Panc1 (cell line): Measurements from ENCODE around the gene SF3B2. TPM values are rescaled to one million over a fixed set of nuclear protein-coding genes. Genes with fewer than 3 reads are reported as not detected.

Source experiments
- ATAC-seq: fragments of 200-7000 bp; cut with Tn5 transposase; 2 replicates; pipeline ENCODE4 v1.9.1; 2020; ENCODE audit warnings: mild to moderate bottlenecking, moderate library complexity
- BruUV-seq: library from RNA; stranded (reverse); fragments of 400-500 nt; replicated peaks from 2 replicates; lab custom pipeline; 2021; lab: Mats Ljungman, UMichigan
- CTCF ChIA-PET: fragments of 300-600 bp; sonication (Branson Sonifier 250); formaldehyde crosslinking; loops from one replicate; lab custom pipeline; 2022; ENCODE audit warnings: antibody characterized with exemption; lab: Charles Lee
- POLR2A ChIA-PET: fragments of 300-600 bp; sonication (Branson Sonifier 250); formaldehyde crosslinking; loops from one replicate; lab custom pipeline; 2022; ENCODE audit warnings: antibody characterized with exemption; lab: Charles Lee
- DNase-seq: peaks from one replicate; pipeline ENCODE4 v3.0.0-alpha.2; 2010; ENCODE audit warnings: low read depth, low spot score
- H3K27ac ChIP-seq: 2 replicates; pipeline ENCODE4 v1.5.1; 2011; ENCODE audit warnings: mild to moderate bottlenecking, low read length, inconsistent platforms
- H3K27me3 ChIP-seq: fragments of 200-500 bp; sonication (Bioruptor generic); 2 replicates; pipeline ENCODE4 v1.6.0; 2014; ENCODE audit warnings: low read length, inconsistent platforms; ENCODE audit not compliant: control insufficient read depth, insufficient read depth
- H3K36me3 ChIP-seq: fragments of 200-500 bp; sonication (Bioruptor generic); 2 replicates; pipeline ENCODE4 v1.5.1; 2014; ENCODE audit warnings: inconsistent platforms, mild to moderate bottlenecking, low read length, moderate library complexity; ENCODE audit not compliant: control insufficient read depth, insufficient read depth
- H3K4me1 ChIP-seq: 2 replicates; pipeline ENCODE4 v1.5.1; 2011; ENCODE audit warnings: inconsistent platforms, mild to moderate bottlenecking, low read length, moderate library complexity; ENCODE audit not compliant: control insufficient read depth, insufficient read depth
- H3K4me3 ChIP-seq, 2 experiments: 2 replicates each; pipeline ENCODE4 v1.5.1; 2011 to 2012; ENCODE audit warnings: low read depth in 2 of 2, low read length in 2 of 2, mild to moderate bottlenecking in 2 of 2, inconsistent platforms in 1 of 2, moderate library complexity in 1 of 2
- H3K9me3 ChIP-seq: fragments of 200-500 bp; sonication (Bioruptor generic); 2 replicates; pipeline ENCODE4 v1.5.1; 2014; ENCODE audit warnings: low read depth, mild to moderate bottlenecking, inconsistent platforms, low read length, moderate library complexity; ENCODE audit not compliant: control insufficient read depth, insufficient read depth
- POLR2AphosphoS5 ChIP-seq: IDR thresholded peaks from 2 replicates; pipeline ENCODE4 v1.6.1; 2012; ENCODE audit warnings: mild to moderate bottlenecking, low read depth, low read length, moderate library complexity
- SIN3A ChIP-seq: IDR thresholded peaks from 2 replicates; pipeline ENCODE4 v1.6.1; 2012; ENCODE audit warnings: low read depth, mild to moderate bottlenecking, low read length, moderate library complexity, borderline replicate concordance; ENCODE audit not compliant: insufficient read depth
- TCF7L2 ChIP-seq: IDR thresholded peaks from 2 replicates; pipeline ENCODE4 v1.6.1; 2011; ENCODE audit warnings: mild to moderate bottlenecking, low read depth, low read length, inconsistent platforms
- in situ Hi-C: cut with HindIII; loops from 2 replicates; pipeline ENCODE4 v1.10.0; 2016; ENCODE audit warnings: low sequenced_read_pairs, low pct_unique_long_range_greater_than_20kb
- intact Hi-C: fragments of 100-400 bp; cut with micrococcal nuclease; formaldehyde crosslinking; loops from one replicate; pipeline ENCODE4 v1.10.0; 2022; ENCODE audit not compliant: unreplicated experiment
- total RNA-seq: library from RNA; stranded (reverse); gene quantifications from one replicate; pipeline ENCODE4 v1.2.1, GENCODE V29; 2021; ENCODE audit not compliant: unreplicated experiment
- TF ChIP-seq, protein P1 (sequence below): fragments of 450-650 bp; IDR thresholded peaks from 2 replicates; pipeline ENCODE4 v1.5.1; 2017; ENCODE audit warnings: mild to moderate bottlenecking
- TF ChIP-seq, protein P2 (sequence below), 2 experiments: IDR thresholded peaks; 2 replicates each; pipeline ENCODE4 v1.6.1; 2011 to 2012; ENCODE audit warnings: low read depth in 2 of 2, control low read depth in 1 of 2, low read length in 1 of 2, mild to moderate bottlenecking in 1 of 2, moderate library complexity in 1 of 2; ENCODE audit not compliant: insufficient read depth in 1 of 2

Gene SF3B2
- total RNA-seq, 1 experiment from 2014 or later = 271 TPM

DNA sequence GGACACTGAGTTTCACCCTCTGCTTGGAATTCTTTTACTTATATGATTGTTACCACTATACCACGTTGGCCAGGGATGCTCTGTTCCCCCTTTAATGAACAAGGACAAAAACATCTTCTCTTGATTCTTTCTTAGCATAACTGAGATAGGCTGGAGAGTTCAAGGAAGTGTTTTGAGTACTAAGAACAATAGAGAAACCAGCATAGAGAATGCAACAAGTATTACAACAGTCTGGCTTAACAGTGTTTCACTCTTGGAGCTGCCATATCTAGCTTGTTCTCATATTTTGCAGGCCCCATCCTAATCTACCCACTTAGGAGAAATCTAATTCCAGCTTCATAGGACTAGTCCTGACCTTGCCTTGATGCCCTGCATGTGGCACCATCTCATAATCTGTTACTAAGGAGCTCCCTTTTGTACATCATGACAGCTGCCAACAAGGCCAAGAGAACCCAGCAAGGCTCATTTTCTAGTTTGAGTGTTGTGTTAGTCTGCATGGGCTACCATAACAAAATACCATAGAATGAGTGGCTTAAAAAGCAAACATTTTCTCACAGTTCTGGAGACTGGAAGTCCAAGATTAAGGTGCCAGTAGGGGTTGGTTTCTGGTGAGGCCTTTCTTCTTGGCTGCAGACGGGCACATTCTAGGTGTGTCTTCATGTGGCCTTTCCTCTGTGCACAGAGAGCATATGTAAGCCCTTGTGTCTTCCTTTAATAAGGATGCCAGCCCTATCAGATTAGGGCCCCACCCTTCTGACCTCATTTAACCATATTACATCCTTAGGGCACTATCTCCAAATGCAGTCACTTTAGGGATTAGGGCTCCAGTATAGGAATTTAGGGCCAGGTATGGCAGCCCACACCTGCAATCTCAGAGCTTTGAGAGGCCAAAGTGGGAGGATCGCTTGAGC is 55.7 kb downstream of the SF3B2 start:
- ATAC-seq = no peak
- ChIA-PET CTCF (no interaction called here), POLR2A (no interaction called here)

DNA sequence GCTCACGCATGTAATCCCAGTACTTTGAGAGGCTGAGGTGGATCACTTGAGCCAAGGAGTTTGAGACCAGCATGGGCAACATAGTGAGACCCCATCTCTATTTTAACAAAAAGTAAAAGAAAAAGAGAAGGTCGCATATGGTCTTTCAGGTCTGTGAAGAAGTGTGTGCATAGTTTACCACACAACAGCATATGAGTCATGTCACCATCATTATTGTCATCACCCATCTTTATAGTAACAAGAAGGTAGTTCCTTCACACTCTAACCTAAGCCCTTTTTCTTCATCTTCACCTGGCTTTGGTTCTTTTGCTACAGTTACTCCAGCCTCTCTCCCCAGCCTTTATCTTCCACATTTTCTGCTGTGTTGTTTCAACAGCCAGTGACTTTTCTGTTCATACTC is 57.1 kb downstream of the SF3B2 start:
- ChIA-PET CTCF (no interaction called here), POLR2A (no interaction called here)
- Histone ChIP-seq H3K9me3 (no peaks in the 10 kb centered on the region), H3K4me3 (no peak overlapping the region), H3K36me3 (no peaks in the 10 kb centered on the region), H3K27ac (no peak overlapping the region), H3K27me3 (no peaks in the 10 kb centered on the region), H3K4me1 (peaks cover 39% of the 10 kb centered on the region)
- DNase-seq (no peak), ATAC-seq (no peak)
- TF ChIP-seq POLR2AphosphoS5 = no peak
- TF ChIP-seq, protein P1, sequence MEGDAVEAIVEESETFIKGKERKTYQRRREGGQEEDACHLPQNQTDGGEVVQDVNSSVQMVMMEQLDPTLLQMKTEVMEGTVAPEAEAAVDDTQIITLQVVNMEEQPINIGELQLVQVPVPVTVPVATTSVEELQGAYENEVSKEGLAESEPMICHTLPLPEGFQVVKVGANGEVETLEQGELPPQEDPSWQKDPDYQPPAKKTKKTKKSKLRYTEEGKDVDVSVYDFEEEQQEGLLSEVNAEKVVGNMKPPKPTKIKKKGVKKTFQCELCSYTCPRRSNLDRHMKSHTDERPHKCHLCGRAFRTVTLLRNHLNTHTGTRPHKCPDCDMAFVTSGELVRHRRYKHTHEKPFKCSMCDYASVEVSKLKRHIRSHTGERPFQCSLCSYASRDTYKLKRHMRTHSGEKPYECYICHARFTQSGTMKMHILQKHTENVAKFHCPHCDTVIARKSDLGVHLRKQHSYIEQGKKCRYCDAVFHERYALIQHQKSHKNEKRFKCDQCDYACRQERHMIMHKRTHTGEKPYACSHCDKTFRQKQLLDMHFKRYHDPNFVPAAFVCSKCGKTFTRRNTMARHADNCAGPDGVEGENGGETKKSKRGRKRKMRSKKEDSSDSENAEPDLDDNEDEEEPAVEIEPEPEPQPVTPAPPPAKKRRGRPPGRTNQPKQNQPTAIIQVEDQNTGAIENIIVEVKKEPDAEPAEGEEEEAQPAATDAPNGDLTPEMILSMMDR = no peak
- no TSS peak for BruUV-seq
- intact Hi-C loops (no loop called here), in situ Hi-C loops (no loop called here)

More for the DNA sequence above, 55.7 kb downstream of the SF3B2 start:
- H3K27ac ChIP-seq = no peak overlapping the region
- in situ Hi-C loops = no loop called here
- H3K9me3 ChIP-seq = no peaks in the 10 kb centered on the region
- no TSS peak for BruUV-seq
- no peaks in the 10 kb centered on the region for H3K27me3 ChIP-seq
- peaks cover 29% of the 10 kb centered on the region for H3K4me1 ChIP-seq
- intact Hi-C loops = no loop called here
- no peaks in the 10 kb centered on the region for H3K36me3 ChIP-seq
- no peak for DNase-seq
- H3K4me3 ChIP-seq = no peak overlapping the region
- TF ChIP-seq, protein P1 = no peak
- TF ChIP-seq SIN3A (no peak), TCF7L2 (no peak)
- TF ChIP-seq, protein P2, sequence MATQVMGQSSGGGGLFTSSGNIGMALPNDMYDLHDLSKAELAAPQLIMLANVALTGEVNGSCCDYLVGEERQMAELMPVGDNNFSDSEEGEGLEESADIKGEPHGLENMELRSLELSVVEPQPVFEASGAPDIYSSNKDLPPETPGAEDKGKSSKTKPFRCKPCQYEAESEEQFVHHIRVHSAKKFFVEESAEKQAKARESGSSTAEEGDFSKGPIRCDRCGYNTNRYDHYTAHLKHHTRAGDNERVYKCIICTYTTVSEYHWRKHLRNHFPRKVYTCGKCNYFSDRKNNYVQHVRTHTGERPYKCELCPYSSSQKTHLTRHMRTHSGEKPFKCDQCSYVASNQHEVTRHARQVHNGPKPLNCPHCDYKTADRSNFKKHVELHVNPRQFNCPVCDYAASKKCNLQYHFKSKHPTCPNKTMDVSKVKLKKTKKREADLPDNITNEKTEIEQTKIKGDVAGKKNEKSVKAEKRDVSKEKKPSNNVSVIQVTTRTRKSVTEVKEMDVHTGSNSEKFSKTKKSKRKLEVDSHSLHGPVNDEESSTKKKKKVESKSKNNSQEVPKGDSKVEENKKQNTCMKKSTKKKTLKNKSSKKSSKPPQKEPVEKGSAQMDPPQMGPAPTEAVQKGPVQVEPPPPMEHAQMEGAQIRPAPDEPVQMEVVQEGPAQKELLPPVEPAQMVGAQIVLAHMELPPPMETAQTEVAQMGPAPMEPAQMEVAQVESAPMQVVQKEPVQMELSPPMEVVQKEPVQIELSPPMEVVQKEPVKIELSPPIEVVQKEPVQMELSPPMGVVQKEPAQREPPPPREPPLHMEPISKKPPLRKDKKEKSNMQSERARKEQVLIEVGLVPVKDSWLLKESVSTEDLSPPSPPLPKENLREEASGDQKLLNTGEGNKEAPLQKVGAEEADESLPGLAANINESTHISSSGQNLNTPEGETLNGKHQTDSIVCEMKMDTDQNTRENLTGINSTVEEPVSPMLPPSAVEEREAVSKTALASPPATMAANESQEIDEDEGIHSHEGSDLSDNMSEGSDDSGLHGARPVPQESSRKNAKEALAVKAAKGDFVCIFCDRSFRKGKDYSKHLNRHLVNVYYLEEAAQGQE (IDR thresholded peaks at IDR 0.05; ENCODE audit: insufficient read depth in 1 of 2, low read depth in 2 of 2, low read length in 1 of 2) = no peak
